Activated naive CD4-positive, alpha-beta T cell treated with anti-CD3 and anti-CD28 coated beads, Interleukin-2, amount 10 ng/mL, durations not matched to agents 7 days and 5 days (primary cell): Measurements from ENCODE around the gene CHL1.

Experiments
- CTCF ChIA-PET: fragments of 350-600 bp; sonication (Branson Sonifier 250); formaldehyde crosslinking; loops from one replicate; lab custom pipeline; 2021; ENCODE audit warnings: antibody characterized with exemption; lab: Charles Lee
- DNase-seq: peaks from one replicate; pipeline ENCODE4 v3.0.0-alpha.2; 2020
- H3K27ac Mint-ChIP-seq: one replicate; pipeline ENCODE4 v1.8.0; 2021; ENCODE audit warnings: mild to moderate bottlenecking, moderate library complexity, mixed read lengths
- H3K27me3 Mint-ChIP-seq: one replicate; pipeline ENCODE4 v1.8.0; 2021; ENCODE audit warnings: mild to moderate bottlenecking, mixed read lengths
- H3K36me3 Mint-ChIP-seq: one replicate; pipeline ENCODE4 v1.8.0; 2021; ENCODE audit warnings: mixed read lengths
- H3K4me1 Mint-ChIP-seq: one replicate; pipeline ENCODE4 v1.8.0; 2021; ENCODE audit warnings: mixed read lengths
- H3K4me3 Mint-ChIP-seq: one replicate; pipeline ENCODE4 v1.8.0; 2021; ENCODE audit warnings: mild to moderate bottlenecking, moderate library complexity, mixed read lengths
- H3K9me3 Mint-ChIP-seq: one replicate; pipeline ENCODE4 v1.8.0; 2021; ENCODE audit warnings: mixed read lengths

The CHL1 gene

DNA sequence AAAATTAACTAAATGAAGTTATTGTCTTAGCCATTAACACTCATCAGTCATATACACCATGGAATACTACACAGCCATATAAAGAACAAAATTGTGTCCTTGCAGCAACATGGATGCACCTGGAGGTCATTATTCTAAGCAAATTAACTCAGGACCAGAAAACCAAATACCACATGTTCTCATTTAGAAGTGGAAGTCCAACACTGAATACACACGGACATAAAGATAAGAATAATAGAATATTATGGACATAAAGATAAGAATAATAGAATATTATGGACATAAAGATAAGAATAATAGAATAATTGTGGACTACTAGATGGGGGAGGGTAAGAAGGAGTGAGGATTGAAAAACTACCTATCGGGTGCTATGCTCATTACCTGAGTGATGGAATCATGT is 122.3 kb downstream of the CHL1 start:
- no peaks in the 10 kb centered on the region for H3K4me1 Mint-ChIP-seq
- DNase-seq, result no peak
- H3K4me3 Mint-ChIP-seq, result no peak overlapping the region
- no peaks in the 10 kb centered on the region for H3K27me3 Mint-ChIP-seq
- H3K9me3 Mint-ChIP-seq, result peaks cover 3% of the 10 kb centered on the region
- CTCF ChIA-PET, result no interaction called here
- no peak overlapping the region for H3K27ac Mint-ChIP-seq
- no peaks in the 10 kb centered on the region for H3K36me3 Mint-ChIP-seq

DNA sequence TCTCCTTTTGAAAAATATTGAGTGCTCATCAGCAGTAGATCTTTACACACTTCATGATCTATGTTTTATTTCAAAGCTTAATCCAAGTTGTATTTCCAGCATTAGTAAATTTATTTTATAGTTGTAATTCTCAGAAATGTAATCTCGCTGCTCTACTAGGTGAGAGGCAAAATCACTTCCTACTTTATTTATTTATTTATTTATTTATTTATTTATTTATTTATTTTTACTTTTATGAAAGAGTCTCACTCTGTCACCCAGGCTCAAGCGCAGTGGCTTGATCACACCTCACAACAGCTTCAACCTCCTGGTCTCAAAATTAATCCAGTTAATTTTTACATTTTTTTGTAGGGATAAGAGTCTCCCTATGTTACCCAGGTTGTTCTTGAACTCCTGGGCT is 127.9 kb downstream of the CHL1 start:
- Mint-ChIP-seq H3K4me1 (no peaks in the 10 kb centered on the region), H3K36me3 (no peaks in the 10 kb centered on the region), H3K27ac (no peak overlapping the region), H3K27me3 (no peaks in the 10 kb centered on the region), H3K4me3 (no peak overlapping the region), H3K9me3 (no peaks in the 10 kb centered on the region)
- CTCF ChIA-PET, result no interaction called here
- no peak for DNase-seq

DNA sequence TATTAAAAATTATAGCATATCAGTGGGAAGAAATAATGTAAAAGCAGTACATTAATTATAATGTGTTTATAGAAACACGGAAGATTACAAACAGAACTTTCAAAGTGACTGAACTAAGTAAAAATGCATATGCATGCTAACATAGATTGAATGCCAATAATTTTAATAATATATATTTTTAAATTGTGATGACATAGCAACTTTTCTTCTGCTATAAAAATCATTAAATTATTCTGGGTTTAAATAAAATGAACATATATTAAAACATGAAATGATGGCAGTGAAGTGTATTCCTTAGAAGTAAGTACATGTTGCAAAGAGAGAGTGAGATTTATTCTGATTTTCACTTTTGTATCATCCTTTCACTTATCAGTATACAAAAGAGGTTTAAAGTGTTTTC is 128.9 kb downstream of the CHL1 start:
- Mint-ChIP-seq H3K36me3 (no peaks in the 10 kb centered on the region), H3K27me3 (no peaks in the 10 kb centered on the region), H3K4me1 (no peaks in the 10 kb centered on the region), H3K9me3 (no peaks in the 10 kb centered on the region), H3K27ac (no peak overlapping the region), H3K4me3 (no peak overlapping the region)
- CTCF ChIA-PET, result no interaction called here
- no peak for DNase-seq

DNA sequence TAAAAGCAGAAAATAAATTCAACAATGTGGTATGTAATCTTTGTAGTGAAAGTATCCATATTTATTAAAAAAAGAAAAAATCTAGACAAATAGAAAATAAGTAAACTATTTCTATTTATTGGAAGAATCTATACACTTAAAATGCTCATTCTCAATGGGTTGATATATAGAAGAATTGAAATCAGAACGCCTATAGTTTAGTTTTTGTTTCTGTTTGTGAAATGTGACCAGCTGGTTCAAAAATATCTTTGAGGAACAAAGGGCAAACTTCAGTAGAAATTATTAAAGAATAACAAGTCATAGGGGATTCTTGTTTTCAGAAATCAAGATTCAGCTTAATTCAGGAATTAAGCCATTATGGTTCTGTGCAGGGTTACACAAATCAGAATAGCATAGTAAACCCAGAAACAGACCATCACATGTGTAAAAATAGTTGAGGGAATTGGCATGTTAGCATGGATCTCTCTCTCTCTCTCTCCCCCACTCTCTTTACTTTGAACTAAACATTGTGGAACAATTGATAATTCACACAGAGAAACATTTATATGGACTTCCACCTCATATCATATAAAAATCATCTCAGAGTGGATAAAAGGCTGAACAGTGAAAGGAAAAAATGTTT is 134.0 kb downstream of the CHL1 start:
- DNase-seq, result no peak
- Mint-ChIP-seq H3K36me3 (no peaks in the 10 kb centered on the region), H3K27me3 (no peaks in the 10 kb centered on the region), H3K9me3 (no peaks in the 10 kb centered on the region), H3K4me1 (no peaks in the 10 kb centered on the region), H3K4me3 (no peak overlapping the region), H3K27ac (no peak overlapping the region)
- CTCF ChIA-PET, result no interaction called here

DNA sequence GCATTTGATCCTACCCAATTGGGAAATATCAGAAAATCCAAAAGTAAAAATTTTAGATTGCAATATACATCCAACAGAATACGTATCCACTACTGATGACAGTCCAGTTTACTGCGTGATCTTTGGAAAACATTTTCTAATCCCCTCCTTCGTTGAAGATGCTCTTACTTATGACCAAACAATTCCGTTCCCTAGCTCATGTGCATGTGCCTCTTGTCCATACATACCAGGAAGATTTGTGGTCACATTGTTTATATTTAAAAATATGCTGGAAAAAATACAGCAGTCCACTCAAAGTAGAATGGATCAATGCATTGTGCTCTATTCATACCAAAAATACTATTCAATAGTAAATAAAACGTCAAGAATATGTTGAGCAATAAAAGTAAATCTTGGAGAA is 135.3 kb downstream of the CHL1 start:
- Mint-ChIP-seq H3K4me1 (no peaks in the 10 kb centered on the region), H3K4me3 (no peak overlapping the region), H3K36me3 (no peaks in the 10 kb centered on the region), H3K27ac (no peak overlapping the region), H3K9me3 (no peaks in the 10 kb centered on the region), H3K27me3 (no peaks in the 10 kb centered on the region)
- CTCF ChIA-PET, result no interaction called here
- DNase-seq, result no peak

DNA sequence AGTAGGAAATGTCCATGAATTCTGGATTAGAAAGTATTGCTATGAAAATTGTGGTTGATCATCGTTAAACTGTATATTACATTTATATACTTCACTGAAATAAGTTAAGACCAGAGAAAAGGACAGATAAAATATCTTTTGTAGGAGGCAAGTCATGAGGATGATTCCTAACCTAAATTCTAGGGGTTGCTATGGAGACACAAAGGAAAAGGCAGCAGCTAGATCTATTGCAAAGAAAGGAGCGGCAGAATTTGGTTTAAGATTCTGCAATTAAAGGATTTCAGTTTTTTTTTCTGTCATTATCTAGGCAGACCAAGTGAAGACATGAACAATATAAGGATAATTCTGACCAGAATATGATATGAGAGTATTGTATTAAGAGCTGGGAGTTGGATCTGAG is 136.1 kb downstream of the CHL1 start:
- no peak for DNase-seq
- Mint-ChIP-seq H3K4me1 (no peaks in the 10 kb centered on the region), H3K4me3 (no peak overlapping the region), H3K9me3 (no peaks in the 10 kb centered on the region), H3K36me3 (no peaks in the 10 kb centered on the region), H3K27me3 (no peaks in the 10 kb centered on the region), H3K27ac (no peak overlapping the region)
- CTCF ChIA-PET, result no interaction called here

DNA sequence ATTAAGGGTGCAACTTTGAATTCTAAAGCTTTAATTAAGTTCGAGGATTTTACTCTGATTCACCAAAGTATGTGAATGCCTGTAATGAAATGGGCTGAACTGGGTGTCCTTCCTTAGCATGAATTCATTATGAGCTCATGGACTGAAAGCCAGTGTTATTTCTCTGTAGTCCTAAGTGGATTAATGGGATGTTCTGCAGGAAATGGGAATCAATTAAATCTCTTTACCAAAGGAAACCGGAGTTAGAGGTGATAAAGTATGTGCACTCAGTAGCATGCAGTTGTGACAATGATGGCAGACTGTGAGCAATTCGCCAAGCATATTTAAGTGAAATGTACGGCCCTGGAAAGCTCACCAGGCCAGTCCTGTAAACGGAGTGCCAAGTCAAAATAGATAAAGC is 138.7 kb downstream of the CHL1 start:
- no peak overlapping the region for H3K4me3 Mint-ChIP-seq
- H3K4me1 Mint-ChIP-seq, result no peaks in the 10 kb centered on the region
- CTCF ChIA-PET, result no interaction called here
- no peaks in the 10 kb centered on the region for H3K9me3 Mint-ChIP-seq
- H3K27me3 Mint-ChIP-seq, result no peaks in the 10 kb centered on the region
- no peaks in the 10 kb centered on the region for H3K36me3 Mint-ChIP-seq
- DNase-seq, result no peak
- no peak overlapping the region for H3K27ac Mint-ChIP-seq

DNA sequence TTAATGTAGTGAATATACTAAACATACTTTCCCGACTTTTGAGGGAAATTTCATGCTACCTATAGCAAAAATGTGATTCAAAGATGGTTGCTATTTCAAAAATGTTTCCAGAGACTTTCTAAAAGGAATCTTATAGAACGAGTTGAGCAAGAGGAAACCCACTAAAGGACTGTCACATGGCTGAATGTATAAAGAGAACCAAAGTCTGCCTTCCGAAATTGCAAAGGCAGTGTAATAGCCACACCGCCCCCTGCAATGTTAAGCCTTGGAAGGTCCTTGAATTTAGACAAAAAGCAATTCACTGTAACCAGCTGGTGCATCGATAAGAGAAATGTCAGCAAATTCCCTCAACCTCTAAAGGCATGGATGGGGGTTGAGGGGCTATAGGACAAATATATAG is 142.8 kb downstream of the CHL1 start:
- Mint-ChIP-seq H3K4me1 (no peaks in the 10 kb centered on the region), H3K36me3 (no peaks in the 10 kb centered on the region), H3K27me3 (no peaks in the 10 kb centered on the region), H3K9me3 (no peaks in the 10 kb centered on the region), H3K27ac (no peak overlapping the region), H3K4me3 (no peak overlapping the region)
- CTCF ChIA-PET, result no interaction called here
- no peak for DNase-seq

DNA sequence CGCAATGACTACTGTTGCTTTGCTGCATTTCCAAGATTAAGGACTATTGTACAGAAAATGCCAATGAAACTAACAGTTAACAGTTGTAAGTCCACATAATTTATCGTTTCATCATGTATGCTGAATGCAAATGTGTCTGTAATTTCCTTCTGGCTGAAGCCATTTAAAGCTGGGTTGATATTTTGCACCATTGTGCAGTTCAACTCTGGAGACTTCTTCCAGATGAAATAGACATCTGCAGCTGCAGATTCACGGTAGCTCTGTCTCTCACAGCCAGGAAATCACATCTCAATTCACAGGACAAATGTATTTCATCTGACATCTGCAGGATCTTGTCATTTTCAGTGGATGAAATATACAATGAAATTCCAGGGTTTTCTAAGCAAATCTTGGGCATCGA is 145.4 kb downstream of the CHL1 start:
- H3K27ac Mint-ChIP-seq, result no peak overlapping the region
- CTCF ChIA-PET, result no interaction called here

DNA sequence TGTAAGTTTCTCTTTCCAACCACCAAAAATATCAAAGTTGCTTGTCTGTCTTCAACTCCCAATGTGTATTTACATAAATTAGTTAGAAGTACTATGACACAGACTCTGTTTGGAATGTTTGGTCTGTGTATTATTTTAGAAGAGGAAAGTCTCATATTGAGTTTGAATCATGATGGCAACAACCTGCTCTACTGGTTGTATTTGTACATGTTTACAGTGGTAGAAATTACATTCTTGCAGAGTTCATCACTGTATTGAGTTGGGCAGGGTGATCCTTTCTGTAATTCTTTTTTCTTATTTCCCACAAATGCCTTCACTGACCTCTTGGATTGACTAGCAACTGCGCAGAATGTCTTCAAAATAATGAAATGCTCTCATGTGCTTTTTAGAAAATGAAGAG is 149.6 kb downstream of the CHL1 start:
- H3K36me3 Mint-ChIP-seq, result no peaks in the 10 kb centered on the region
- H3K27ac Mint-ChIP-seq, result no peak overlapping the region
- no peak overlapping the region for H3K4me3 Mint-ChIP-seq
- H3K27me3 Mint-ChIP-seq, result no peaks in the 10 kb centered on the region
- CTCF ChIA-PET, result interaction anchor here (1.0 kb wide), 1 partner anchor 9 kb away, joined by 3 read pairs; no protein-coding TSS in a partner anchor
- H3K4me1 Mint-ChIP-seq, result no peaks in the 10 kb centered on the region
- DNase-seq, result no peak
- no peaks in the 10 kb centered on the region for H3K9me3 Mint-ChIP-seq

More for the DNA sequence above, 145.4 kb downstream of the CHL1 start:
- Mint-ChIP-seq H3K4me1 (no peaks in the 10 kb centered on the region), H3K4me3 (no peak overlapping the region), H3K9me3 (no peaks in the 10 kb centered on the region), H3K36me3 (no peaks in the 10 kb centered on the region), H3K27me3 (no peaks in the 10 kb centered on the region)
- DNase-seq, result no peak

DNA sequence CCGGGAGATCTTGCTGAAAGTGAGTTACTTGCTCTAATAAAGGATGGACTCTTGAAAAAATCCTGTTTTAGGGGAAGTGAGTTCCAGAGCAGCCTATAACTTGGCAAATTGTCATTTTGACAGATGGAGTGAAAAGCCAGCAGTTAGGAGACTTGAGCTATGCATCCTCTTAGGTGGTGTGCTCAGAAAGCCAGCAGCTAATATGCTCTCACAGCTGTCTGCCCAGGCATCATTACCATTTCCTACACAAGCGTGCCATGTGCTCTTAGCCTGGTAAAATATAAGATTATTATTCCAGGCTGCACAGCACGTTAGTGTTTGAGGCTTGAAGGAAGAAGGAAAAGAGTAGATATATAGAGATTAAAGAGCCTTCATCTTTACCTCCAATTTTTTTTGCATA is 151.0 kb downstream of the CHL1 start:
- no peak overlapping the region for H3K4me3 Mint-ChIP-seq
- no peaks in the 10 kb centered on the region for H3K9me3 Mint-ChIP-seq
- no peaks in the 10 kb centered on the region for H3K27me3 Mint-ChIP-seq
- no peak overlapping the region for H3K27ac Mint-ChIP-seq
- CTCF ChIA-PET, result no interaction called here
- H3K36me3 Mint-ChIP-seq, result no peaks in the 10 kb centered on the region
- H3K4me1 Mint-ChIP-seq, result no peaks in the 10 kb centered on the region
- DNase-seq, result no peak

DNA sequence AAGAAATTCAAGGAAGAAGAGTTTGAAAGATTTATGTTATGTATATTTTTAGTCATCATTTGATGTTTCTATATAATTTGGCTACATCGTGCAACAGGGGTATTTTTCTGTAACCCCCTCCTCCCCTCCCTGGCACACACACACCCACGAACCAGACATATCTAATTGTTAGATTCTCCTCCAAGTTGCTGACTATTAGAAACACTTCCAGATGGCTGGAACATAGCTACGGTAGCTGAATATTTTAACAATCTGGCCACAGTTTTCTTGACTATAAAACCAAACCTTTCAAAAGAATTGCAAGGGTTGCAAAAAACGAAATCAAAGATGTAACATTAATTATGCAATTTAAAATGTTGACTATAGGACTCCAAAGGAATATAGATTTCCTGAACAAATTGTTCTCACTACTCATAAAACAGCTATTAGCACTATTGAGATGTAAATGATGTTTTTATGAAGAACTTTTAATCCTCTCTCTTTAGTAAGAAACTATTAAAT is 154.4 kb downstream of the CHL1 start:
- Mint-ChIP-seq H3K27ac (no peak overlapping the region), H3K4me1 (no peaks in the 10 kb centered on the region), H3K36me3 (no peaks in the 10 kb centered on the region), H3K27me3 (no peaks in the 10 kb centered on the region), H3K9me3 (no peaks in the 10 kb centered on the region), H3K4me3 (no peak overlapping the region)
- DNase-seq, result no peak
- CTCF ChIA-PET, result no interaction called here

DNA sequence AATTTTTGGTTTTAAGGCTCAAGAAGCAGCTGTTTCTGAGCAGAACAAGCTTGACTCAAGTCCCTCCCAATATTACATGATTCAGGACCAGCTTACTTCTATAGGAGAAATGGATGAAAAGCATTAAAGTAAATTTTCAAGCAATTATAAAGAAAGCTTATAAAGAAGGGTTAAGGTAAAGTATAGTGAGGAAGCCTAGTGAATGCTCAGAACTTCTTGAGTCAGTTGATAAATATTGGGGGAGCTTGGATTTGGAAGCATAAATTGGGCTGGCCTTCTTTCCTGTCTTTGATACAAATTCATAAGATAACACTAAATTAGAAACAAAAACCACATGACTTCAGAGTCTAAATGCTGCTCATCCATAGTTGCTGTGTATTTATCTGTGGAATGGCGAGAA is 156.0 kb downstream of the CHL1 start:
- Mint-ChIP-seq H3K9me3 (no peaks in the 10 kb centered on the region), H3K36me3 (no peaks in the 10 kb centered on the region), H3K27me3 (no peaks in the 10 kb centered on the region), H3K4me3 (no peak overlapping the region), H3K27ac (no peak overlapping the region), H3K4me1 (no peaks in the 10 kb centered on the region)
- no peak for DNase-seq
- CTCF ChIA-PET, result no interaction called here

DNA sequence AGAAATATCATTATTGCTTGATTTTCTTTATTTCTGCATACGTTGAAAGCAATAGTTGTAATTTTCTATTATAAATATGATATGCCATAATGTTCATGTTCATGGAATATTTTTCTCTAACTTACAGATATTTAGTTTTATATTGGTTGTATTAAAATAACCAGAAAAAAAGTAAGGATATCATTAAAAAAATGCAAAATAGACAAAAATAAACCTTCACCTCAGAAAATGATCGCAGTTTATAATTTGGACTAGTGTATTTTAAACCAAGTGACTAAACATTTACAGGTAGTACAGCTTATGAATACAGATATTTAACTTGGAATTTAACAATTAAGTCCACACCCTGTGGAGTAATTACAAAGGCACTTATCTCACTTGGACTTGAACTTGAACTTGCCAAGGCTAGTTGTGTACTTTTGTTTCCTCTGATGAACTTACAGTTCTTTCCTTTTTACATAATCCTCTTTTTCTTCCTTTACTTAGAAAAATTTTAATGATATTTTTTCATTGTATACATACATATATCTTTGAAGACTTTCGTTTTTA is 156.7 kb downstream of the CHL1 start:
- no peak for DNase-seq
- H3K4me3 Mint-ChIP-seq, result no peak overlapping the region
- no peaks in the 10 kb centered on the region for H3K36me3 Mint-ChIP-seq
- H3K4me1 Mint-ChIP-seq, result no peaks in the 10 kb centered on the region
- no peaks in the 10 kb centered on the region for H3K9me3 Mint-ChIP-seq
- no peak overlapping the region for H3K27ac Mint-ChIP-seq
- CTCF ChIA-PET, result interaction anchor here (0.9 to 1.4 kb wide), 2 partner anchors 10 to 213 kb away, joined by 3 to 5 read pairs; no protein-coding TSS in a partner anchor
- no peaks in the 10 kb centered on the region for H3K27me3 Mint-ChIP-seq

DNA sequence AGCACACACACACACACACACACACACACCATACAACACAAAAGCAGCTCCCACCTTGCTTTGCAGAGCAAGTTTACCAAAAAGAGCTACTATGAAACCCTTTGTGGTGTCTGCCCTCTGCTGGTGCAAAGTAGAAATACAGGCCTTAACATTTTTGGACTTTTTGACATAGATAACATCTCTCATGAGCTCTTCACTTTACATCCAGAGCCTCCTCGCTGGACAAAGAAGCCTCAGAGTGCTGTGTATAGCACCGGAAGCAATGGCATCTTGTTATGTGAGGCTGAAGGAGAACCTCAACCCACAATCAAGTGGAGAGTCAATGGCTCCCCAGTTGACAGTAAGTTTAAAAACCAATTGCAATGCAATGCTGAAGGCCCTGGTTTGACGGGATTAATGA is 157.9 kb downstream of the CHL1 start:
- Mint-ChIP-seq H3K27me3 (no peaks in the 10 kb centered on the region), H3K4me1 (no peaks in the 10 kb centered on the region), H3K27ac (no peak overlapping the region), H3K9me3 (no peaks in the 10 kb centered on the region), H3K4me3 (no peak overlapping the region), H3K36me3 (no peaks in the 10 kb centered on the region)
- CTCF ChIA-PET, result interaction anchor here (1.3 to 2.2 kb wide), 4 partner anchors 9 to 315 kb away, joined by 4 to 6 read pairs (median 4); no protein-coding TSS in a partner anchor
- peak; percentile 27 for DNase-seq
